HG03565 (cell line): ENCODE measurements around the gene MAP3K3.

Source experiments
- ATAC-seq: cut with Tn5 transposase; IDR thresholded peaks from one replicate; pipeline ENCODE4 v1.9.1; 2021; ENCODE audit warnings: mild to moderate bottlenecking, moderate library complexity; ENCODE audit not compliant: unreplicated experiment

The MAP3K3 gene

DNA sequence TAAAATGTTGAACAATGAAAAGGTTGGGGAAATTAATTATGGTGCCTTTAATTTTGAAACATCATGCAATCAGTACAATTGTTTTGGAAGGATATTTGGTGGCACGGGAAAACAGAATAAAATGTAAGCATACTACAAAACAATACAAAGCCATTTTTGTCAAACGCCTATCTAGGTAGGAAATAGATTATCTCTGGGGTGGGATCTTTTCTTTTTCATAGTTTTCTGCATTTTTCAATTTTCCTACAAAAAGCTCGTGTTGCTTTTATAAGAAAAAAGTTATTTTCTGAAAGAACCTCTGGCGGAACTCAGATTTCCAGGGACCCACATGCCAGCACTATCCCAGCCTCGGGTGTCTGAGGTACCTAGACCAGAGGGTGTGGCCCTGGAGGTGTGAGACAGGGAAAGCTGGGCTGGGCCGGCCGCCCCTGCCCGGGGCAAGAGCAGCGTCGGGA, 961 bp upstream of the MAP3K3 start:
- no peak for ATAC-seq

DNA sequence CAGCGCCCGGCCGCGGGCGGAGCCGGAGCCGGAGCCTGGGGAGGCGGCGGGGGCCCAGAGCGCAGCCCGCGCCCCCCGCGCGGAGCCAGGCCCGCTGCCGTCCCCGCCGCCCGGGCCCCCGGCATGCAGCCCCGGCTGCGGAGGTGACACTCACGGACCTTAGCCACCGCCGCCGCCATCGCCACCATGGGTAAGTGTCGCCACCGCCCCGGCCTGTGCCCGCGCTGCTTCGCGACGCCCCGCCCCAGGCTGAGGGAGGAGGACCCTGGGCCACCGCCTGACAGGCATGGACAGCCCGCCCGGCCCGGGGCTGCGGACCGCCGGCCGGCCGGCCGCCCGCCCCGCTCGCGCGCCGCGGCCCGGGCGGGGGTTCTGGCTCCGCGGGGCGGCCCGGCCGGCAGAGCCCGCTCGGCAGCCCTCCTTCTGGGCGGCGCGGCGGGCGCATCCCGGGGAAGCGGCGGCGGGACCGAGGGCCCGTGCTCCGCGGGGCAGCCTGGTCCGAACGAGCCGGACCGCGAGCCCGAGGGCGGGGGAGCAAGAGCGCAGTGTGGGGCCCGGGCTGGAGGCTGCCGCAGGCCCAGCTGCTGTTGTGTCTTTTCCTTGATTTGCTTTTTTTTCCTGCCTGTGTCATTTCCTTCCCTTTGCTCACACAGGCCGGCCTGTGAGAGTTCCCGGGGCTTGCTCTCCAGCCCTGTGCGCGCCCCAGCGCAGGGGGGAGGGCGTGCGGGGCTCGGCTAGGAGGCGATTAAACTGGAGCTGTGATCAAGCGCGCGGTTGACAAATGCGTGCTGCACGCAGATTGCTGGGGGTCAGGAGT, 565 bp downstream of the MAP3K3 start:
- peak; percentile 14 for ATAC-seq

DNA sequence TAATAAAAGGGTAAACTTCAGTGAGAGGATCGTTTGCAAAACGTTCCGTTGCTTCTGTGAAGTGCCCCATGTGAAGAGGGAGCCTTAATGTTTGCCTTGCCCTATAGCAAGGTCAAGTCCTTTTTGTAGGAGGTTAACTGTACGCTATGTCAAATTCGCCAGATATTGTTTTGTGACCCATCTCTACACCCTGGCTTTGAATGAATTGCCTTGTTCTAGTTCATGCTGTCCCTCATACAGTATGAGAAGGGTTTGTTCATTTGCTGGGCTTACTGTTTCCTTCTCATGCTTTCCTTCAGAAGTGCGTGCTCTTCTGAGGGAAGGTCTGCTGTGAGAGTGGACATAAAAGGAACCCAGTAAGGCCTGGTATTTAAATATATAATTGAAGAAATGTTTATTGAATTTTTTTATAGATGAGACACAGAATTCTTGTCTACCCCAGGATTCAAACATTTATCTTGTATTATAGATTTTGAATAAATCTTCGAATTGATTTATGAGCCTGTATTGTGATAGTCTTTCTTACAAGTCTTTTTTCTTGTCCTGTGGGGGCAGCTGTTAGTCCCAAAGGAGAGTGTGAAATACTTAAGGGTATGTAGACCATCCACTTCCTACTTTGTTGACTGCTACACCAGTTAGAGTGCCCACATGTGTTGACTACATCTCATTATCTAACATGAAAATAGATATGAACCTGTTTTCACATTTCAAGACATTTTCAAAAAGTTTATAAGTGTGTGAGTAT, 1.7 kb downstream of the MAP3K3 start:
- no peak for ATAC-seq

DNA sequence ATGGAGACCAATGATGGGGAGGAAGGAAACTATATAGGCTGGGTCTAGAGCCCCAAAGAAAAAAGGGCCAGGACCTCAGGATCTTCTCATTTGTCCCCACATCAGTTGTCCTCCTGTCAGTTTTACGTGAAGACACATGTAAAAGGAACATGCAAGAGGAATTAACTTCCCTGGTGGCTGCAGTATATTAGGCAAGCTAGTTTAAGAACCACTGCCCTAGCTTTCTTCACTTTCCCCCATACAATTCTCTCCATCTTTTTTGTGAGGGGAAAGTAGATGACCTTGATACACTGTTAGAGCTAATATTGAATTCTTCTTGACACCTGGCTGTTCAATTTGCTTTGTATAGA, 2.3 kb downstream of the MAP3K3 start:
- no peak for ATAC-seq

DNA sequence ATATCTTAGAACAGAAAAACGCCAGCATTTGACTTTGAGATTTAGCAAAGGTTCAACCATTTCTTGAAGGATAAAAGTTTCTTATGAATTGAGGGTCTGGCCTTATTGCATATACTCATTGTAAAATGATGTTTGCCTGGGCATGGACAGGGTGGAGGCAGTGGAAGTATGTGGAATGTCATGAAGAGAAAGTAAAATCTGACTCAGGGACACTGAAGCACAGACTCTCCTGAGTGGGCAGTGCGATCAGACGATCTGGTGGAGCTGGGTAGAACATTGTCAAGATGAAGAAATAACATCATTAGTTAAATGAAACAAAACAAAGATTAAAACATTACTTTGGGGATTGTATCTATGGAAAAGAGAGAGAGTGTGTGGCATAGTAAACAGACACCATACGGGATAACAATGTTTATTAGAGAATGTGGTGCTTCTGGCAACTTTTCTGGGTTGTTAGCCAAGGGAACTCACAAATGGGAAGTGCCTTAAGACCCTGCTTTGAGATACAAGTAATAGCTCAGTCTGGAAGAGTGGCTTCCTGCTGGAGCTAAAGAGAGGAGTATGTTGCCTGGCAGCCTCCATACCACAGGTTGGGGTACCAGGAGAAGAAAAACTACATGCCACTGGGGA, 4.4 kb downstream of the MAP3K3 start:
- ATAC-seq: no peak

DNA sequence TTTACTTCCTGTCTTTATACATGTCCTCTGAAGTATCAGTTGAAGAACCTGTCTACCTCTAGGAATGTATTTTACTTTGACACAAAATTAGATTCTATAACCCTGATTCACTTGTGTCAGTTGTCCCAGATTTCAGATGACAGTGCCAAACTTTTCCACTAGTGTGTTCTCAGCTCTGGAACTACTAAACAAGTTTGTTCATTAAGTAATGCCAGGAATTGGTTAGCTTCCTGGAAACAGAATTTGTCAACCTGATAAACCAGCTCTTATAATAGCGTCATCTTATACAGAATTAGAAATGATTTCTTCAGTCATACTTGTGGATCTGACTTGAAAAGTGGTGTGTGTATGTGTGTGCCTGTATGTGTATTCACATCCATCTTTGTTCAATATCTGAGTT, 7.4 kb downstream of the MAP3K3 start:
- ATAC-seq: no peak

DNA sequence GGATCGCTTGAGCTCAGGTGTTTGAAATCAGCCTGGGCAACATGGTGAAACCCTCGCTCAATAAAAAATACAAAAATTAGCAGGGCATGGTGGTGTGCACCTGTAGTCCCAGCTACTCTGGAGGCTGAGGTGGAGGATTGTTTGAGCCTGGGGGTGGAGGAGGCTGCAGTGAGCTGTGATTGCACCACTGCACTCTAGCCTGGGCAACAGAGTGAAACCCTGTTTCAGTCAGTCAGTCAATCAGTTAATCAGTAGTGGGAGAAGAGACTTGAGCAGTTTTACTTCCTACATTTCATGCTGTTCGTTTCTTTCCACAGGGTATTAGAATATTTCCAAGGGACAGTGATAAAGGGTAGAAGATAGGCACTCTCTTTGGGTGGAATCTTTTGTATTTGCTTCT, 8.8 kb downstream of the MAP3K3 start:
- ATAC-seq: no peak

DNA sequence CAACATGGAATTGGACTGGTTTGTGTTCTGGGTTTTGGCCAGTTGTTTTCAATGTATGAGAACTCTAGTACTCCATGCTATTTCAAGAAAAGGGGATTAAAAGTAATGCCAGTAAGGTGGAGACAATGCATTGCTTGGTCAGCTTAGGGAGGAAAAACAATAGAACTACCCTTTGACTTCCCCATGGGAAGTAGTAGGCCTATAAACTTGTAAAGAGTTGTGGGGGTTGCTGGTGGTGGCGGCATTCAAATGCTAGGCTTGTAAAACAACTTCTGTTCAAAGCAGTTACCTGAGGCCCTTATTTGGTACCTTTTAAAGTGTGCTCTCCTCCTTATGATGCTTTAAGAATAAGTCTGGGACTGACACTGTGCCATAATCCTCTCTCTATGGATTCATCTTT, 9.4 kb downstream of the MAP3K3 start:
- no peak for ATAC-seq

DNA sequence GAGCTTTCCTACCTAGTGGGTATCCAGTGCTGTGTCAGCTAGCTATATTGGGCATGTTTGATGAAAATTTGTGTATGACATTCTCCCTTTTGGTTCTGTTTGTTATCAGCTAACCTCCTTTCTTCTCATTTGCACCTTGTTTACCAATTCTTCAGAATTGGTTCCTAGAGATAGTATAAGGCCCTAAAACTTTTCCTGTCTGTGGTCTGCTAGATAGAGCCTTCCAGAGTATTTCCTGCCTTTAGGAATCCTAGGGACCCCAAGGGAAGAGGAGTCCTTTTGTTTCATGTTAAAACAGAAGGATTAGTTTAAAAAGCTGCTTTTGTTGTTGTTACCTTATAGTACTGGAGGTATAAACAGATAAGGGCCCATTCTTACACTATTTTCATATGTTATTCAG, 11.5 kb downstream of the MAP3K3 start:
- no peak for ATAC-seq

DNA sequence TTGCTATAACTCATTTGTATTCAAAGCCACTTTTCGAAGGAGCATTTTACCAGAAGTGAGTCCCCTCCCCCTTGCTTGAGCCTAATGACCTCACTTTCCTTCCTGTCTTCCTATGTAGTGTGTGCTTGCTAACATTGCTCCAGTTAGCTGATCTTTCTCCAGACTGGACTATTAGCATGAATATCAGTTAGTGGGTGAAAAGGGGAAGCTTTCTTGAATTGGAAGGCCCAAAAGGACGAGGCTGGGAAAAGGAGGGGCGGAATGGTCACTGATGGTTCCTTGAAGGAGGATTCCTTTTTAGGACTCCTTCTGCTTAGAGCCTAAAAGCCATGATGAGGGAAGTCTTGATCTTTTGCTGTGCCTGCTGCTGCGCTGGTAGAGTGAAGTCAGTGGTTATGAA, 11.9 kb downstream of the MAP3K3 start:
- ATAC-seq: no peak

DNA sequence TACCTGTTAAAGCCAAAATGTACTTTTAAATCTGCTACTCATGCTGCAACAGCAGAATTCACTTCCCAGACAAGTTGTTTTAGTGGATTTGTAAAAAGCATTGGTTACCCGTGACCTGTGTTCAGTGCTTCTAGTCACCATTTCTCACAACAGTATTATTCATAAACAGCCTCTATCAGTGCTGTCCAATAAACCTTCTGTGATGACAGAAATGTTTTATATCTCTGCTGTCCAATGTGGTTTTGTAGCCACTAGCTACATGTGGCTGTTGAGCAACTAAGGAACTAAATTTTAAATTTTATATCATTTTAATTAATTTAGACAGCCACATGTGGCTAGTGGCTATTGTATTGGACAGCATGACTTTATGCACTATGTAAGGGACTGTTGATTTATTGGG, 12.6 kb downstream of the MAP3K3 start:
- ATAC-seq: no peak

DNA sequence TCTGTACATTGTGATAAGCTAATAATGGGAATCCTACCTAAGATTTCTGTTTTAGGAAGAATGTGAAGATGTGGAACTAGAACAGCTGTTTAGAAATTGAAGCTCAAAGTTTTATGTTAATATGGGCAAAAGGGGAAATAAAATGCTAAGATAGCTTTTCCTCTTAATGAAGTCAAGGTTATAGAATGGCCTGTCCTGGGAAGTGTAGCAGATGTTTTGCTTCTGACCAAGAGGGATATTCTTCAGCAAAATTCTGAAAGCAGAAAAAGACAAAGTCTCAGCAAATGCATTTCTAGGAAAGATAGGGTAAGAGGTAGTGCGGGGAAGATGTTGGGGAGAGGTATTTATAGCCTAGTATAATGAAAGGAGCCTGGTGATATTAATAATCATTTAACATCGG, 13.1 kb downstream of the MAP3K3 start:
- no peak for ATAC-seq

DNA sequence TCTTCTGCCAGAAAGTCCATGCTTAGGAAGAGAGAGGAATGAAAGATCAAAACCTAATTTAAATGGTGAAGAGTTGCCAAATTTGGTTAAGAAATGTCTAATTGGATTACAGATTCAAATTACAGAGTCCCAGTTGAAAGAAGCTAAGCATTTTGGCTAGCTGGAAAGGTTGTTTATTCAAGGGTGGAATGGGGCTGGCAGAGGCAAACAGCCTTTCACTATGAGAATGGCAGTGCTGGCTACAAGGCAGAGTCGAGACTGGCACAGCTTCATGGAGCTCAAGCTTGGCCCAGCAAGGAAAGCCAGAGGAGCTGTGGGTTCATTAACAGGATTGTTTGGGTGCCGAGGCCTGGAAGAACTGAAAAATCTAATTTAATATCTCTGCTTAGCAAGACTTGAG, 13.6 kb downstream of the MAP3K3 start:
- ATAC-seq: no peak

DNA sequence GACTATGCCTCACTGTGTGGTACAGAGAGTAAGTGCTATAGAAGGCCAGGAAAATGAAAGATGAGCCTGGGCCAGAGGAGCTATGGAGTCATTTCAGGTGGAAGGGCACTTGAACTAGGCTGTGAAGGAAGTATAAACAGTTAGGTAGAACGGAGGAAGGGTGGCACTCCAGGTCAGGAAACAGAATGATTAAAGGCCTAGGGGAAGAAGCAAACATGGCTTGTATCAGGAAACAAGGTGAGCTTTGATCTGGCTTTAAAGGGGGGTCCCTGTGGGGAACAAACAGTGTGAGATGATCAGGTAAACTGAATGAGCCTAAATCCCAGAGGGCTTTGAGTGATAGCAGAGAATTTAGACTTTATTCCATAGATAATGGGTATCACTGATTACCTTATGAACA, 16.9 kb downstream of the MAP3K3 start:
- no peak for ATAC-seq

DNA sequence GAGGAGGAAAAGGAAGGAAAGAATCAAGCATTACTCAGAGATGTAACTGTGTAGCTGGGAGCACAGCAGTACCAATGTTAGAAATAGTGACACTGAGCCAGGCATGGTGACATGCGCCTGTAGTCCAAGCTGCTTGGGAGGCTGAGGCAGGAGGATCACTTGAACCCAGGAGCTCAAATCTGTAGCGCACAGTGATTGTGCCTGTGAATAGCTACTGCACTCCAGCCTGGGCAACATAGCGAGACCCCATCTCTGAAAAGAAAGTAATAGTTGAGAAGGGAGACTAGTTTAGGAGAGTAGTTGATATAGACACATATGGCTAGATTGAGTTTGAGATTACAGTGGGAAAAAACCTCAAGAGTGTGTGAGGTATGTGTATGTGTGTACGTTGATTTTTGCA, 17.8 kb downstream of the MAP3K3 start:
- ATAC-seq: no peak

DNA sequence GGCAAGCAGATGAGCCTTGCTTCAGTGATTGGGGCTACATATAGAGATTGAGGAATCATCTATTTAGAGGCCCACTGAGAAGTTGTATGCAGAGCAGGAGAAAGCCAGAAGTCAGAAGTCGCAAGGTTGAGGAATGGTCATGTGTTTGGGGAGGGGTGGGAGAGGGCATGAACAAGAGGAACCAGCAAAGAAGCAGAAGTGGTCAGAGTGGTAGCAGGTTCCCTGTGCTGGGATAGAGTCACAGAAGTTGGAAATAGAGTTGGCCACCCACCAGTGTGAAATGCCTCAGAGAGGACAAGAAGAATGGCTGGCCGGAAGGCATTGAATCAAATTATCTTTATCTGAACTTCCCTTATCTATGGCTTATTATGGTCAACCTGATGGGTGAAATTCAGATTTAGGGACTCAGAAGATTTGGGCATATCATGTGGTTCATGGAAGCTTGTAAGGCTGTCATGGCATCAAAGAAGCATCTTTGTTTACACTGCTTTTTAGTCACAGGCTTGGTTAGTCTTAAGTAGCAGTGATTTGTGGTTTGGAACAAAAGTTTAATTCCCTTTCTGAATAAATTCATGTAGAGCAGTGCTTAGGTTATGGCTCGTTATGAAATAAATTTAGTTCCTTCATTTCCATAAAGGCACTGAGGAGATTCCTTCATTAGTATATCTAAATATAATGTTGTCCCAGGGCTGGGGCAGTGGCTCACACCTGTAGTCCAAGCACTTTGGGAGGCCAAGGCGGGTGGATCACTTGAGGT, 19.7 kb downstream of the MAP3K3 start:
- no peak for ATAC-seq

DNA sequence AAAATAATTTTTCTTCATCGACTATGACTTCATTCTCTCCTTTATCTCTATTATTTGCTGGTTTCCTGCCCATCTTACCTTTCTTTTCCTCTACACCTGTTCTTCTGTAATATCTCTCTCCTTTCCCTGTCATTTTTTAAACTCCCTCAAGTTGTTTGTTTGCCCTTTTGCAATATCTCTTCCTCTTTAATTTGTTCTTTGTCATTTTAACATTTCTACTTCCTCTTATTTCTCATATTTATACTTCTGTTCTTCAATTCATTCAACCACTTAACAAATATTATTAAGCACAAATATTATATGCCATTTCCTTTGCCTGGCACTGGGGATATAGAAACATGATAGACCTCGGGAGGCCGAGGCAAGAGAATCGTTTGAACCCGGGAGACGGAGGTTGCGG, 22.6 kb downstream of the MAP3K3 start:
- ATAC-seq: no peak

DNA sequence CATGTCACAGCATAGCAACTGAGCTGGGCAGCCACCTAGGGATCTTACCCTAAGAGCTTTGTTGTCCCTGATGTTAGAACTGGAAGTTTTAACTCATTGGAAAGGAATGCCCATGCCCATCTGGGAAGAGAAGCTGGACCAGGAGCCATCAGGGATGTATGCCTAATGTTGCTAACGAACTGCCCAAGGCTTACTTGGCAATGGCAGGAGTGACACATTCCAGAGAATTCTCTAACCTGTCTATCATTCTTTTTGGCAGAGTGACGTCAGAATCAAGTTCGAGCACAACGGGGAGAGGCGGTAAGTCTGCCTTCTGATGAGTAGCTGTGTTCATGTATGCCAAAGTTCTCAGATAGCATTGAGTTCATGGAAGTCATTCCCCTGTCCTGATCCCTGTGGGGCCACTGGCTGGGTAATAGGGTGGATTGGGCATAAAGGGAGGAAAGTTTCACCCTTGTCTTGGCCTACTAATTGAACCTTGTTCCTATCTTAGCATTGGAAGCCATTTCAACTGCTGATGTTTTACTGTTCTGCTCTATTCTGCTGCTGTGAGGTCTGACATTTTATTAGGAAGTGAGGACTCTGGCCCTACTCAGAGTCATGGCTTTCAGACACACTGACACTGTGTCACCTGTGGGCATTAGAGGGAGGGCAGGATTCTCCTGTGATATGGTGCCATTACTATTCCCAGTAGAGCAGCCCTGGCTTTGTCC, 23.7 kb downstream of the MAP3K3 start:
- peak; percentile 32 for ATAC-seq

DNA sequence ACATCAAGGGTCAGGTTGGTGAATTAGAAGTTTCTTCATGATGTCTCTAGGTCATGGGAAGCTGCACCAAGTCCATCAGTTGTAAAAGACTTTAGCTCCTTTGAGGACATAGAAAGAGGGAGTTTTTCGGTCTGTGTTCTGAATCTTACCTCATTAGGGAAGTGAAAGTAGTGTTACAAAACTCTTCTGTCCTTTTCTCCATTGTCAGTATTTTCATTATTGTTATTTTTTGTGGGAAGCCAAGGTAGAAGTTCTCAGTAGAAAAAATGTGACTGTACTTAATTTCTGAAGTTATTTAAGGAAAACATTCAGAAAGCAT, 24.2 kb downstream of the MAP3K3 start:
- ATAC-seq: peak; percentile 74

DNA sequence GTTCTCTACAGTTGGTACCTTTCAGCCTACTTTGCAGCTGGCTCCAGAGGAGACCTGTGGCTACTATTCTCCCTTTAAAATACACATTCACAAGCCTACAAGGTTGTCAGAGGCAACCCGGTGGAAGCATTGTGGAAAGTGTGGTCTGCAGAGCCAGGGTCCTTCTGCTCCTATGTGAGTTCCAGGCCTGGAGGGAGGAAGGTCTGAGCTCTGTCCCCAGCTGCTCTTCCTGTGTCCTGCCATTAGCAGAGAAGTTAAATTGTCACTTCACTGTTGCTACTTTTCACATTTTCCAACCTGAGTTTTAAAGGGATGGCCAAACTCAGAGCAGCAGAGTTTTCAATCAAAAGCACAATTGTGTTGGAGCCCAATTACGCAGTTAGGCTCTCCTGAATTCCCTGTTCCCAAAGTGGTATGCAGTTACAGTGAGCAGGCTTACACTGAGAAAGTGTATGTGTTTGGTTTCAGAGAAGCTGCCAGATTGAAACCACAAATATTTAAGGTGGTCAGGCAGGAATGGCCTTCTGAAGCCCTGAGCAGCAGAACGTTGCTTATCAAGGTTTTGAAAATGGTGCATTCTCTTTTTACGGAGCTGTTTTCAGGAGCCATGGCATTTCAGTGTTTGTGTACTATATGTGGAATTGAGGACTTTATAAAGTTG, 25.0 kb downstream of the MAP3K3 start:
- ATAC-seq: no peak
